GM19372 (cell line): ENCODE results near the gene ZMYM2.

ENCODE experiments used
- ATAC-seq: cut with Tn5 transposase; IDR thresholded peaks from one replicate; pipeline ENCODE4 v1.9.1; 2021; ENCODE audit warnings: mild to moderate bottlenecking, low read depth, moderate library complexity; ENCODE audit not compliant: unreplicated experiment

The ZMYM2 gene

DNA sequence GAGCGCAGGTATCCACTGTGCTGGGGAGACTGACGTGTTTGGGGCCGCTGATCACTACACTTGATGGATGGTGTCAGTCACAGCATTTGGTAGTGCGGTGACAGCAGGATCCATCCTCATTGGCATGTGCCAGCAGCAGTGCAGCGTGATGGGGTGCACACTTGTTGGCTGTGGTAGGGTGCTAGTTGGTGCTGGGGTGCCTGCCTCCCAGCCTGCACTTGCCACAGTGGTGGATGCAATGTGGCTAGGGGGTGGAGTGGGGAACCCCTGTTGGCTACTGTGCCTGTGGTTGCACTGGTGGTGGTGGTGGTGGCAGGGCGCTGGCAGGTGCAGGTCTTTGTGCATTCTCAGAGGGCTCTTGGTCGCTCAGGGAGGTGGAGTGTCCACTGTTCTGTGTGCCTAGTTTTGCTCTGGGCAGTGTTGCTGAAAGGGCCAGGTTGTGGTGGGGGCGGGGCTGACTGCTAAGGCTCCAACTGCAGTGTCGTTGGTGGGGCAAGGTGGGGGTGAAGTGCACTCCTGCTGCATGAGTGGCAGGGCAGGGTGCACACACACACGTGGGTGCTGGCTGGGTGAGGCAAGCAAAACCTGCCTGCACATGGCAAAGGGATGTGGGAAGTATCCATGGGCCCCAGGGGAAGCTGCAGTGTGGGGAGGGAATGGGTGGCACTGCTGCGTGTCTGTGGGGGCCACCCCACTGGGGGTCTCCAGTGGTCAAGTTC, 84.8 kb downstream of the ZMYM2 start:
- ATAC-seq: no peak

DNA sequence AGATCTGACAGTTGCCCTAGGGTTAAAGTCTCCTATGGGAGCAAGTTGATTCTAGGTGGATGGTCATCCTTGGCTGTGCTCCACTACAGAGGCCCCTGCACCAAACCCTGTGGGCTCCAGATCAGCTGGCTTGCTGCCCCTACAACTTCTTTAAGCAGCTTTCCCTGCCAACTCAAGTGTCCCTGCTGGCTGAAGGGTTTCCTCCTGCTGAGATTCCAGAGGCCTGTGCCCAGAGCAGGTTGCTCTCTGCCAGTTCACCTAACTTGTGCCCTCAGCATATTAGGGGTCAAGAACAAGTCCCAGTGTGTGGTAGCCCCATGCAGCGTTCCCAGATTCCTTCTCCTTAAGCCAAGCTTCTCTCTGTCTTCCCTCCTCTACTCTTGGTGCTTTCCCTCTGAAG, 85.6 kb downstream of the ZMYM2 start:
- ATAC-seq: no peak

DNA sequence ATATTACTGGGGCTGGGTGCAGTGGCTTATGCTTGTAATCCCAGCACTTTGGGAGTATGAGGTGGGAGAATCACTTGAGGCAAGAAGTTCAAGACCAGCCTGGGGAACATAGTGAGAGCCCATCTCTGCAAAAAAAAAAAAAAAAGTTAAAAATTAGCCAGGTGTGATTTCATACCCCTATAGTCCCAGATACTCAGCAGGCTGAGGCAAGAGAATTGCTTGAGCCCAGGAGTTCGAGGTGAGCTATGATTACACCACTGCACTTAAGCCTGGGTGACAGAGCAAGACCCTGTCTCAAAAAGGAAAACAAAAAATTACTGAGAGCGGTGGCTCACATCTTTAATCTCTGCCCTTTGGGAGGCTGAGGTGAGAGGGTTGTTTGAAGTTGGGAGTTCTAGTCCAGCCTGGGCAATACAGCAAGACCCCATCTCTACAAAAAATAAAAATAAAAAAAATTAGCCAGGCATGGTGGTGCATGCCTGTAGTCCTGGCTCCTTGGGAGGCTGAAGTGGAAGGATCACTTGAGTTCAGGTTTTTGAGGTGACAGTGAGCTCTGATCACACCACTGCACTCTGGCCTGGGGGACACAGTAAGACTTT, 87.5 kb downstream of the ZMYM2 start:
- no peak for ATAC-seq

DNA sequence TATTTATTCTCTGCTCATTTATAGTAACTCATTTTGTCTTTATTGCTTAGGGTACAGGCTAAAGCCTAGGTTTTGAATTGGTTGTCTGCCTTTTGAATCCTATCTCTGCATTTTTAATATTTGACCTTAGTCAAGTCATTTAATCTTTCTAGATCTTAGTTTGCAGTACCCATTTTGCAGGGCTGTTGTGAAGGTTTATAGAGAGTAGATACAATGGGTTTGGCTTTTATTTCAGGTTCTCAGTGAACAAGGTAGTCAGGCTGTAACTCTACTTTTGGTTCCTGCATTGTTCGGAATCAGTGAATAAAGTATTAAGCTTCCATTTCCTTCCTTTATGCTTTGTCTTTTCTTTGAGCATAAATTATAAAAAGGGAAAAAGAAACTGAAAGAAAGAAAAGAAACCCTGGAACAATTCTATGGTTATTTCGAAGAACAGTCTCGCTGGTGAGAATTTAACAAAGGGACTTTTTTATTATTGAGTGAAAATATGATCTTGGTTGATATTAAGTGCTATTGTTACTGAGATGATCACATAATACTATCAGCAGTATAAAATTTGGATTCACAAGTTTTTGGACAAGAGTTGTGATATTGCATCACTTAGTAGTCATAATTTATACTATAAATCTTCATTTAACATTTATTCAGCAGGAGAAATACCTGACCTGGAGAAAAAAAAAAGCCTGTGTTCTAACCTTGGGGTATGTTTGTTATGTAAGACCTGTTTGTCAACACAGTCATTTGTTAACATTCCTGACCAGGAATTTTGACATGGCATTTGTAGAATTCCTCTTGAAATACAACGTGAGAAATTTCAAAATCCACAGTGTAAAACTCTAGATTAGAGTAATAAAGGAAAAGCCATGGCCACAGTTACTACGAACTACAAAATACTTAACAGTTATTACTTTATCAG, 91.3 kb downstream of the ZMYM2 start:
- no peak for ATAC-seq

DNA sequence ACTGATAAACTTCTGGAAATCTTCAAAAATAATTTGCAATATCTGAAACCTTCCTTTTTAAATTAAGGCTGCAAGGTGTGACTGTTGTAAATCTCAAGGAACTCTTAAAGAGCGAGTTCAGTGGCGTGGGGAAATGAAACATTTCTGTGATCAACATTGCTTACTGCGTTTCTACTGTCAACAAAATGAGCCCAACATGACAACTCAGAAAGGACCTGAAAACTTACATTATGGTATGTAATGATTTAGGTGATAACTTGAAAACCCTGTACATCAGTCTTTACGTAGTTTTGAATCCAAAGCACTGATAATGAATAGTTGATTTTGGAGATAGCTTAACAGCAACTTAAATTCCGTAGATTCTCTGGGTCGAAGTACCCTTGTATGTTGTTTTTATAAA, 92.8 kb downstream of the ZMYM2 start:
- ATAC-seq: no peak

DNA sequence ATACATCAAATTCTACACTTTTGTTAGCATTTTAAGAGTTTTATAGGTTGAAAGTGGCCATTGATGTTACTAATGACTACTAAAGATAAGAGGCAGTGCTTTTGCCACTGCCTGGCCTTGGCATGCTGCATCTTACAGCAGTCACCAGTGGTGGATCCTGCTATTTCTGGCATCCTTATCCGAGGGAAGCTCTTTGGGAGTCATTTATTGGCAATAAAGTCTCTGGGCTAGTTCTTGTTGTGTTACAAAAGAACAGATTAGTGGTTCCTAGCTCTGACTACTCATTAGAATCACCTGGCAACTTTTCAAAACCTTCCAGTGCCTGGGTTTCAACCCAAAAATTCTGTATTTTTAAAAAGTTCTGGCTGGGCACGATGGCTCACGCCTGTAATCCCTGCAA, 94.5 kb downstream of the ZMYM2 start:
- no peak for ATAC-seq

DNA sequence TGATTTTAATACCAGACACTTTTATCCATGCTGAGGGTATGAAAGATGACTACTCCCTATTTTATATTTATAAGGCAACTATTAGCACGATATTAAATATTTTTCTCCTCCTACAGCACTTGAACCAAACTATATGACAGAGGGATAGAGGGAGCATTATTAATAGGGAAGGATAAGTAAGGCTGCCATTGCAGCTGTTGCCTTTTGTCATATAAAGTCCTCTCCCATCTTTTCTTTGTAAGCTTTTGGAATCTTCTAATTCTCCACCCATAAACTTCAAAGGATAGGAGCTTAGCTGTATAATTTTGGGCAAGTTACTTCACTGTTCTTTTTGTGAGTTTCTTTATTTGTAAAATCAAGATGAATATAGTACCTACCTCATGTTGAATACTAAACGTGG, 95.4 kb downstream of the ZMYM2 start:
- ATAC-seq: no peak

DNA sequence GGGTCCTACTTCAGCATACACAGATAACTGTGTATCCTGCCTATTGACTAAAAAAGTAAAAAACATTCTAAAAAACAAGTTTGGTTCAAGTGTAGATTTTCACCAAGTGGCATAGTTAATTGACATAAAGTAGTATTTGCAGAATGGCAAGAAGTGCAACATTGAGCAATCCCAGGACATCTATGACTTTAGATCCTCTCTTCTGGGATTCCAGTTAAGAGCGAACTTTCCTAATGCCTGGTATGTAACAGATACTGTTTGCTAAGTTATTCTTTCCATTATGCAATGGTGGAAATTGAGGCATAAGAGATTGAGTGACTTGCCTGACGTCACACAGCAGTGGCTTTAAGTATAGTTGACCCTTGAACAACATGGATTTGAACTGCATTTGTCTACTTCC, 96.1 kb downstream of the ZMYM2 start:
- no peak for ATAC-seq

DNA sequence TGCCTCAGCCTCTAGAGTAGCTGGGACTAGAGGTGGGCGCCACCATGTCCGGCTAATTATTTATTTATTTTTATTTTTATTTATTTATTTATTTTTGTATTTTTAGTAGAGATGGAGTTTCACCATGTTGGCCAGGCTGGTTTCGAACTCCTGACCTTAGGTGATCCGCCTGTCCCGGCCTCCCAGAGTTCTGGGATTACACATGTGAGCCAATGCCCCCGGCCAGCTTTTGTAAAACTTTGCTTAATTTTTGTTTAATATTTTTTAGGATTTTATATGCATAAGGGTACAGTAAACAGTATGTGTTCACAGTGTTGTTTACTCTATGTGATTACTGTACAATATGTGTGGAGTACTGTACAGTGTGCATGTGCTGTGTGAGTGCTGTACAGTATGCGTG, 98.7 kb downstream of the ZMYM2 start:
- ATAC-seq: no peak

DNA sequence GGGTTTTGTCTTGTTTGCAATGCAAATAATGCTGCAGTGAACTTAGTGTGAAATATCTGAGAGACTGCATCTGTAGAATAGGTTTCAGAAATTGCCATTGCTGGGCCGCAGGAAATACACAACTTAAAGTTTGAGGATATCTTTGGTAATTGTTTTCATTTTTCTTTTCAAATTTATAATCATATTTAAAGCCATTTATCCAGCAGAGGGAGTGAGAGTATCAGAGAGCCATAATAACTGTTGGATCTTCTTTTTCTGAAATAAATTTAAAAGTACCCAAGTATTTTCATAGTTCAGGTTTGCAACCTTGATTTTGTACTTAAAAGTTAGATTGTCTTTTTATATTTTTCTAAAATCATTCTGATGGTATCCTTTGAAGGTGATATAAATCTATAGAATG, 99.4 kb downstream of the ZMYM2 start:
- ATAC-seq: no peak

DNA sequence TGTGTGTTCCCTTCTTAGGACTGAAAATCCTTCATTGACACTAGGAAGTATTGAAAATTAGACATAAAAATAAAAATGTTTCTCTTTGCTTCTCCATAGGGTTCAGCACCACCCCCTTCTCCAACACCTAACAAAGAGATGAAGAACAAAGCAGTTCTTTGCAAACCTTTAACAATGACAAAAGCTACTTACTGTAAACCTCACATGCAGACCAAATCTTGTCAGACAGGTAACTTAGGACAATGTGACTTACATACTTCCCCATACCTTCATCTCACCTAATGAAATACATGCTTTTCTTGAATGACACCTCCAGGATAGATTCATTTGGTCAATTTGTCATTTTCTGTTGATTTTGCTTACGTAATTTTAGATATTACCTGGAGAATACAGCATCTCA, 99.9 kb downstream of the ZMYM2 start:
- no peak for ATAC-seq

DNA sequence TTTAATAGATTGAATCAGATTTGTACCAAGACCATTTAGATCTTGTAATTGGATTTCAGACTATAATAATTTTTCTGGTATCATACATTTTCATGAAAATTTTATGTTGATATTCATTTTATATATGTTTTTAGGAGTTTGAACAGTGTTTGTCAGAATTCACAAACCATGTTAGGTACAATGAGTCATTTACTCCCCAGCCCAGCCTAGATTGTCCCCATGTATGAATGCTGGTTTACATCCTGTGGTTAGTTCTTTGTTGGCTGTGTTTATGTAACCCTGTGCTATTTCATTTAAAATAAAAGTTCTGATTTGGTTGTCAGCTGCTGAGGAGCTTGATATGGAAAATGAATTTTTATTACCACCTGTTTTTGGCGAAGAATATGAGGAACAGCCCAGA, 105.6 kb downstream of the ZMYM2 start:
- ATAC-seq: no peak

DNA sequence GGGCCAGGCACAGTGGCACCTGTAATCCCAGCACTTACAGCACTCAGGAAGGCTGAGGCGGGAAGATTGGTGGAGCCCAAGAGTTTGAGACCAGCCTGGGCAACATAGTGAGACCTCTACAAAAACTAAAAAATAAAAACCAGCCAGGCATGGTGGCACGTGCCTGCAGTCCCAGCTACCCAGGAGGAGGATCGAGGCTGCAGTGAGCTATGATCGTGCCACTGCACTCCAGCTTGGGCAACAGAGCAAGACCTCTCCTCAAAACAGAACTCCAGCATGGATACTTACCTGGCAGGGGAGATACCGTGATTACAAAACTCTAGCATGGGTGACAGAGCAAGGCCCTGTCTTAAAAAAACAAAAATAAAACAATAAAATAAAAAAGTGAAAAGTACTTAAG, 107.0 kb downstream of the ZMYM2 start:
- ATAC-seq: no peak

DNA sequence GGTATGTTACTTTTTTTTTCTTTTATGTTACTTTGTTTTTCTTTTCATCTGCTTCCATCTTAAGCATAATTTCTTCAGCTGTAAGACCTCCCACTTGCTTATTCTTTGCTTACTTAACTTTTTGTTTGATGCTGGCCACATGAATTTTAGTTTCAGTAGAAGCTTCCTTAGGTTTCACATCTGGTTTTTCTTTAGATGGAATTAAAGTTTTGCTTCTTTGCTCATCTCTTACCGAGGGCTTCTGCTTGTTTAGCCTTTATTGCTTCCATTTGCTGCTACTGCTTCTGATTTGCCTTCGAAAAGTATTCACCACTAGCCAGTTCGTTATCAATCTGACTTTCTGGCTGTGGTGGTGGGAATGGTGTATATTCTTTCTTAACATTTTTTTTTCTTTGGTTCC, 111.4 kb downstream of the ZMYM2 start:
- no peak for ATAC-seq

DNA sequence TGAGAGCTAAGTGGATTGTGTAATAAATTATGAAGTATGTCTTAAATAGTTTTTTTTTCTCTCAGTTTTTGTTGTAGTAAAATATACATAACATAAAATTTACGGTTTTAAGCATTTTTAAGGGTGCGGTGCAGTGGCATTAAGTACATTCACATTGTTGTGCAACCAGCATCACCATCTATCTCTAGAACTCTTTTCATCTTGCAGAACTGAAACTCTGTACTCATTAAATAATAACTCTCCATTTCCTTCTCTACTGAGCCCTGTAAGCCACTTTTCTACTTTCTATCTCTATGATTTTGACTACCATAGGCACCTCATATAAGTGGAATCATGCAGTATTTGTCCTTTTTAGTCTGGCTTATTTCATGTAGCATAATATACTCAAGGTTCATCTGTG, 115.2 kb downstream of the ZMYM2 start:
- peak; percentile 56 for ATAC-seq

DNA sequence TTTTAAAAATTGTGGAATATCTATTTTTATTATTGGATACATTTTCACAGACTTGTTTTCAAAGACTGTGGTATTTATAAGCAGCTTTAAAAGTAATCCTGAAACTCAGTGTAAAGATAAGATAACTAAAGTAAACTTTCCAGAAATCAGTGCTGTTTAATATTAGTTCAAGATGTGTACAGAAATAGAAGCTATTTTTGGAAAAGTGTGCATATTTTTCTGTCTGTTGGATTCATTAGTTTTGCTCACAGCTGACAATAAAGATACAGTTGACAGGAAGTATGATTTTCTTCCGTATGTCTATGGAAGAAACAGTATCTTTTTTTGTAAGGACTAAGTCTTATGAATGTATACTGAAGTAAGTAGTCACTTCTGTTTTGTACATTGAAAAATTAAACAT, 116.4 kb downstream of the ZMYM2 start:
- no peak for ATAC-seq

DNA sequence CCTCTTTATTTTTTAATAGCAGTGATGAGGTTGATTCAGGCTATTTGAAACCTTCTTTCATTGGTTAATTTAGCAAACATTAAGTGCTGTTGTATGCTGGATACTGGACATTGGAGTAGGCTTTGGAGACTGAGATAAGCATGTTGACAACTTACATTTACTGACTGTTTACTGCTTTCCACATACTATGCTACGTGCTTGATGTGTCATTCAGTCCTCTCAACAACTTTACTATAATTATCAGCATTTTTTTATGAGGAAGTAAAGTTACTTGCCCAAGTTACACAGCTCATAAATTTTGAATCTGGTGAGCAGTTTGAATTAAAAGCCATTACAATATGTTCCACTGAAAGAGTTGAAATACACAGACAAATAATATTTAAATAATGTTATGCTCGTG, 118.6 kb downstream of the ZMYM2 start:
- ATAC-seq: no peak

DNA sequence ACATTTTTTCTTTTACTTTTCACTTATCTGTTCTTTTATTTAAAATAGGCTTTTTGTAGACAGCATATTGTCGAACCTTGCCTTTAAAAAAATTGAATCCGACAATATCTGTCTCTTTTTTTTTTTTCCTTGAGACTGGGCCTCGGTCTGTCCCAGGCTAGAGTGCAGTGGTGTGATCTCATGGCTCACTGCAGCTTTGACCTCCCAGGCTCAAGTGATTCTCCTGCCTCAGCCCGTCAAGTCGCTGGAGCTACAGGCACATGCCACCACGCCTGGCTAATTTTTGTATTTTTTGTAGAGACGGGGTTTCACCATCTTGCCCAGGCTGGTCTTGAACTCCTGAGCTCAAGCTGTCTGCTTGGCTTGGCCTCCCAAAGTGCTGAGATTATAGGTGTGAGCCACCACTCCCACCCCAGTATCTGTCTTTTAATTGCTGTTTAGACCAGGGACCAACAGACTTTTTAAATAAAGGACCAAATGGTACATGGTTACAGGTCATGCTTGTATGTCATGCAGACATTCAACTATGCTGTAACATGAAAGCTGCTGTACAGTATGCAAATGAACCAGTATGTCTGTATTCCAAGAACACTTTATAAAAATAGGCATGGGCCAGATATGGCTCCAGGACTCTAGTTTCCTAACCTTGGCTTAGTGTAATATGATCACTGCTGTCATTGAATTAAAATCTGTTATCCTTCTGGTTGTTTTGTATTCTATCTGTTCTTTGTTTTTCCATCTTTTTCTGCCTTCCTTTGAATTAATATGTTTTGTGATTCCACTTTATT, 122.0 kb downstream of the ZMYM2 start:
- ATAC-seq: no peak

DNA sequence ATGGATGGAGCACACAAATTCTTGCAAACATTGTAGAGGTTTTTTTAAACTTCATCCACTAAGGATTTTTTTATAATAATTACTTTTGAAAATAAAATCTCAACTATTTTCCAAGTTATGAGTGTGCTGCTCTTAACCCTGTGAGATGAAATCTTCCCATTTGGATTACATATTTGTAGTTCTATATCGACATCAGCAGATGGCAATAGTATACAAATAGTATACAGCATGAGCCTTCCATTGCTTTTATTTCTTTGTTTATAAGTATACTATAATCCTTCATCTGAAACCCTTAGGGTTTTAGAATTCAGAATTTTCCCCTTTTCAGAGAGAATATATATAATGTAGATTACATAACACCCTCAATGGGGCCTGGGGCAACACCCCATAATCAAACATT, 131.8 kb downstream of the ZMYM2 start:
- ATAC-seq: no peak

DNA sequence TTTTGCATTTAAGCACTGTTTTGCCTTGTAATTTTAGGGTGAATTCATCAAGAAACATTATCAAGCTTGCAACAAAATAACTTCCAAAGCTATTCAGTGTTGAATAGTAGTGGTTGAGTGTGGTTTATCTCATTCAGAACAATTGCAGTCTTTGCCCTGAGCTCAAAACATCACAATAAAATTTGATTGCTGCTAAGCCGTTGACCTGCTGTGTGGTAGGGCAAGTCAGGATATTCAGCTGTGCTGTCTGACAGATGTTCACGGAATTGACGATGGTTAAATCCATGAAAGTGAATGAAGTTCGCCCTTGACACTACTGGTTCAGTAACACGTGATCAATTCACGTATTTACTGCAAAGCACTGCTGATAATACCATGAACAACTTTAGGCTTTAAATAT, 135.4 kb downstream of the ZMYM2 start:
- ATAC-seq: no peak

DNA sequence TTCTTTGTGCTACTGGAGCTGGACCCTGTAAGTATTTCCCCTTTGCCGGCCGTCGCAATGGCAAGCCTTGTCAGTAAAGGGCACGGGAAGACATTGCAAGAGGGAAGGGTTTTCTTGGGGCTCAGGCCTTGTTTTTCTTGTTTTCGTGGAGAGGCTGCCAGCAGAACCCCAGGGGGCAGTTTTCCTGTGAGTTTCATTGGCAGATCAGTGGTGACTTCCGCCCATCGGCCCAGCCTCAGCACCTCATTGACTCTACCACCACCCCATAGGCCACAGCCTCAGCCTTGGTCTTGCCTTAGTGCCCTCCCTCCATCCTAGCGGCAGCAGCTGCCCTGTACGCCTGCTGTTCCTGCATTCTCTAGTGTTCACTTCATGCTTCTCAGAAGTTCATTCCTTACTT, 140.8 kb downstream of the ZMYM2 start:
- ATAC-seq: no peak
